ENCODE measurements around the gene CCDC9B.

Gene CCDC9B

GRCh38 chr15:40323239-40323952, 17.3 kb downstream of the CCDC9B start, which contains the start of gene INAFM2:
TSS of gene INAFM2 (plus strand) at chr15:40323692. CDS start at chr15:40324056, 364 bp downstream.
- H3K4me3 ChIP-seq (replicated peaks; ENCODE audit: low read depth, low read length): peak within 1 kb of the TSS; percentile 67
- DNase-seq (ENCODE audit: low read depth): peak; percentile 96
- TF ChIP-seq CTCF (IDR thresholded peaks at IDR 0.05; ENCODE audit: low read length, missing control alignments): peak; percentile 47

GRCh38 chr15:40322531-40323238, 18.1 kb downstream of the CCDC9B start:
- TF ChIP-seq CTCF (IDR thresholded peaks at IDR 0.05; ENCODE audit: low read length, missing control alignments): no peak
- peak; percentile 52 for DNase-seq (ENCODE audit: low read depth)
- H3K4me3 ChIP-seq (replicated peaks; ENCODE audit: low read depth, low read length): peak overlapping the region; percentile 29

- TF ChIP-seq CTCF (IDR thresholded peaks at IDR 0.05; ENCODE audit: low read length, missing control alignments): peak; percentile 84
- no peak overlapping the region for H3K4me3 ChIP-seq (replicated peaks; ENCODE audit: low read depth, low read length)
- DNase-seq (ENCODE audit: low read depth): peak; percentile 74
Measured at GRCh38 chr15:40320931-40321371, 19.8 kb downstream of the CCDC9B start.

GRCh38 chr15:40320409-40320808, 20.3 kb downstream of the CCDC9B start:
- TF ChIP-seq CTCF (IDR thresholded peaks at IDR 0.05; ENCODE audit: low read length, missing control alignments): no peak
- no peak for DNase-seq (ENCODE audit: low read depth)
- H3K4me3 ChIP-seq (replicated peaks; ENCODE audit: low read depth, low read length): no peak overlapping the region

DNA sequence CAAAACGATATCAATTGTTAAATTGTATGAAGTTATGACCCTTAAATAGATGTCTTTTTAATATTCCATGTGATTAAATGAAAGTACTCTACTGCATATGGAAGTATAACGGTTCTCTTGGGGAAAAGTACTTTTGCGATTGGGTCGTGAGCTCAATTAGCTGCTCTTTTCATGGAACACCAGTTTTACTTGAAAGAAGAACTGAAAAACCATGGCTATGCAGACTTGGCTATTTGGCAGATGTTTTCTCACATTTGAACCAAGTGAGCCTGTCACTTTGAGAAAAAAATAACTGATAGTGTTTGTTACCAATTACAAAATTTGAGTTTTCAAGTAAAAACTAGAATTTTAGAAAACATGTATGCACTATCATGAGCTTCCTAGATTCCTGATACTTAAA, 23.2 kb downstream of the CCDC9B start:
- DNase-seq (ENCODE audit: low read depth): no peak
- no peak overlapping the region for H3K4me3 ChIP-seq (replicated peaks; ENCODE audit: low read depth, low read length)
- TF ChIP-seq CTCF (IDR thresholded peaks at IDR 0.05; ENCODE audit: low read length, missing control alignments): no peak

DNA sequence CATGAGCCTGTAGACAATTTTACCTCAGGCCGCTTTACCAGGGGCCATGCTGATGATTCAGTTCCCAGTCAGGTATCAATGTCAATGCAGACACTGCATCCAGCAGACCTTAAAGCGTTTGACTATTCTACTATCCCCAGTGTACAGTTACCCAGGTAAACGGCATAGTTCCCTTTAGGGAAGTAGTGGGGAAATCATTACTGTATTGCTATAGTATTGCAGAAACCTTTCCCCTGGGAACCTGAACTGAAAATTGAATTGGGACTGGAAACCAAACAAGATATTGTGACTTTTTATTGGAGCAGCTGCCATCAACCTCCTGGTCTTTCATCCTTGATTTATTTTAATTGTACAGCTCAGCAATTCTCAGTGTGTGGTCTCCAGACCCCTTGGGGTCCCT, 23.8 kb downstream of the CCDC9B start:
- no peak for TF ChIP-seq CTCF (IDR thresholded peaks at IDR 0.05; ENCODE audit: low read length, missing control alignments)
- H3K4me3 ChIP-seq (replicated peaks; ENCODE audit: low read depth, low read length): no peak overlapping the region
- no peak for DNase-seq (ENCODE audit: low read depth)
